GM19193 (cell line): ENCODE data around the gene SRSF2.

Source experiments
- POLR2A ChIP-seq: IDR thresholded peaks from 4 replicates; pipeline ENCODE4 v1.6.1; 2011; ENCODE audit not compliant: insufficient read depth, insufficient read length; ENCODE audit errors: extremely low read depth

SRSF2 gene

GRCh38 chr17:76747716-76748363, 10.7 kb upstream of the SRSF2 start:
- no peak for TF ChIP-seq POLR2A

DNA sequence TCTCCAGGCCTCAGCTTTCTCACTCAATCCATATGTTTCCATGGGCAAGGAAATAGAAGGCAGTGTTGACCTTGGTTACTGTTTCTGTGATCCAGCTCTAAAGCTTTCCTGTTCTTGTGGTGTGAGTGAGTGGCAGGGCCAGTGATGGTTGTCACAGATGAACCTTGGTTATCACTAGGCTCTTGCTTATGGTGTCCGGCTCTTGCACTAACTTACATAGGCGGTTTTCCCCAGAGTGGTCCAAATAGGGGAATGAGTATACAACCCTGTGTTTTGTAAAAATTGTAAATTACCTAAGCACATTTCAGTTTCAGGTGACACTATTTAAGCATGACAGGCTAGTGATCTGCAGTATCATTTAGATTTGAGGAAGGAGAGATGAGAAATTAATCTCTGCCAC, 7.6 kb upstream of the SRSF2 start:
- no peak for TF ChIP-seq POLR2A

- TF ChIP-seq POLR2A, result no peak
These were observed 5.8 kb upstream of the SRSF2 start for GRCh38 chr17:76742958-76743357.

DNA sequence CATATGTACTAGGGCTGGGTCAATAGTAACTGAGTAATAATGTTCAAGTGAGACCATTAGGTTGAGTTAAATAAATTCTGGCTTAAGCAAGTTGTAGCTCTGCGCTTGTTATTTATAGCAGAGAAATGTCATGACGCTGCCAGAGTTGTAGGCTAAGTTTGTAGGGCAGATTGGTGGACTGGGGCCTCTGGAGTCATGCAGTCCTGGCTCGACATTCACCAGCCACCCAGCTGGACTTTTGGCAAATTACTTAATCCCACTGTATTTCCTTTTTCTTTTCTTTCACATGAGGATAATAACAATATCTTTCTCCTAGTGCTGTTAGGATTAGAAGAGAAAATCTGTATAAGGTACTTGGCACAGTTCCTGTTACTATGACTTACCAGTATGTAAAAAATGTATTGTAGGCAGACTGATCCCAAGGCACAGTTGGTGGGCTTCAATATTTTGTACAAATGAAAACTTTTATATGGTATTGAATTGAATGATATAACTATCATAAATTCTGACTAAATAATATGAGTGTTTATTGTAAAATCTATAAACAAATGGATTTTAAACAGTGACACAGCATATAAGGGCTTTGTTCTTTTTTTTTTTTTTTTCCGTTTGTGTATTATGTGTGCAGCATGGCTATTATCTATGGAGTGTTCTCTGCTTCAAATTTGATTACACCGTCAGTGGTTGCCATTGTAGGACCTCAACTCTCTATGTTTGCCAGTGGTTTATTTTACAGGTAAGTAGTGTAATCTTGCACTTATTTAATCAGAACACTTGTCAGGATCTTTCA, 3.4 kb upstream of the SRSF2 start:
- no peak for TF ChIP-seq POLR2A

- TF ChIP-seq POLR2A, result no peak
These were observed 1.3 kb upstream of the SRSF2 start for GRCh38 chr17:76738468-76738850.

DNA sequence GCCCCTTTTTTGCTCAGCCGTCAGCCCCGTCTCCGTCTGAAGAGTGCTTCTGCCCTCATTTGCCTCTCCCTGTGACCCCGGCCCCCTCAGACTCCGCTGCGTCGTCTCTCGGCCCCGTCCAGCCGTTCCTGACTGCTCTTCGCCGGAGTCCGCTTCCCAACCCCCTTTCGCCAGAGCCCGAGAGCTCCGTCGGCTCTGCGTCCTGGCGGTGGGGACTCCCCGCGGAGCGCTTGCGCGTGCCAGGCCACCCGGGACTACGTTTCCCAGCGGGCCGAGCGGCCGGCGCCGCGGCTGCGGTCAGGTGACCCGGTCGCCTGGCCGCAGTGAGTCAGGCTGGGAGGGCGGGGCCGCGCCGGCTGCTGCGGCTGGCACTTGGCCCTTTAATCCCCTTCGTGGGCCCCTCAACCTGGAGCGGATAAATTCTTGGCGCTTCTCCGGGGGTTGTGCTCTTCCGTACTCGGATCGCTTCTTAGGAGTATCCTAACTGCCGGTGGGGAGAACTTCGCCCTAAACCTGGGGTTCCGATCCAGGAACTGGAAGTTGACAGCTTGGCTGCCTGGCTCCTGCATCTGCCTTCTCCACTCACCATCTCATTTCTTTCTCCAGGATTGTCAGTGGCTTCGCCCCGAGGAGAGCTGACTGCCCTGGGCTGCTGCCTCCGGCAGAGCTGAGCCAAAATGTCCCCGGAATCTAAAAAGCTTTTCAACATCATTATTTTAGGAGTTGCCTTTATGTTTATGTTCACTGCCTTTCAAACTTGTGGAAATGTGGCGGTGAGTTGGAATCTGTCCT, 741 bp upstream of the SRSF2 start, which contains the start of gene MFSD11:
Gene MFSD11, plus strand, starts transcription at position 444 of the 792 bp plus-strand sequence. Its CDS starts 234 bp downstream, at position 678.
- peak; percentile 24 for TF ChIP-seq POLR2A

DNA sequence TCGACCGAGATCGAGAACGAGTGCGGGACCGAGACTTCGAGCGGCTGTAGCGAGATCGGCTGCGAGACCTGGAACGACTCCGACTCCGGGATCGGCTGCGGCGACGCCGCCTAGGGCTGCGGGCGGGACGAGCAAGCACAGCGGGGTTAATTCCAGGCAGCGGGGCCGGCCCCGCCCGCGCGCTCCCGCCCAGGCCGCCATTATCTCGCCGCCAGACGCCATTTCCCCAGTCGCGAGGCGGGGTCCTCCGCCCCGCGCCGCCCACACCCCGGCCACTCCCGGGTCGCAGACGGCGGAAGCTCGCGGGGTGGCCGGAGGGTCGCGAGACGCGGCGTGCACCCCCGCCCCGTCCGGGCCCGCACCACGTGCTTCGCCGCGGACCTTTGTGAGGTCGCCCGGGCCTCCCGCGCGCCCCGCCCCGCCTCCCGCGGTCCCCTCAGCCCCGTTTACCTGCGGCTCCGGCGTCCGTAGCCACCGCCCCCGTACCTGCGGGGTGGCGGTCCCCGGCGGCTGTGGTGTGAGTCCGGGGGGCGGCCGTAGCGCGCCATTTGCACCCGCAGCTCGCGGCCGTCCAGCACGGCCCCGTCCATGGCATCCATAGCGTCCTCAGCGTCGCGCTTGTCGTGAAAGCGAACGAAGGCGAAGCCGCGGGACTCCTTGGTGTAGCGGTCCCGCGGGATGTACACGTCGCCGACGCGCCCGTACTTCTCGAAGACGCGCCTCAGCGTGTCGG, 616 bp downstream of the SRSF2 start:
- peak; percentile 35 for TF ChIP-seq POLR2A

DNA sequence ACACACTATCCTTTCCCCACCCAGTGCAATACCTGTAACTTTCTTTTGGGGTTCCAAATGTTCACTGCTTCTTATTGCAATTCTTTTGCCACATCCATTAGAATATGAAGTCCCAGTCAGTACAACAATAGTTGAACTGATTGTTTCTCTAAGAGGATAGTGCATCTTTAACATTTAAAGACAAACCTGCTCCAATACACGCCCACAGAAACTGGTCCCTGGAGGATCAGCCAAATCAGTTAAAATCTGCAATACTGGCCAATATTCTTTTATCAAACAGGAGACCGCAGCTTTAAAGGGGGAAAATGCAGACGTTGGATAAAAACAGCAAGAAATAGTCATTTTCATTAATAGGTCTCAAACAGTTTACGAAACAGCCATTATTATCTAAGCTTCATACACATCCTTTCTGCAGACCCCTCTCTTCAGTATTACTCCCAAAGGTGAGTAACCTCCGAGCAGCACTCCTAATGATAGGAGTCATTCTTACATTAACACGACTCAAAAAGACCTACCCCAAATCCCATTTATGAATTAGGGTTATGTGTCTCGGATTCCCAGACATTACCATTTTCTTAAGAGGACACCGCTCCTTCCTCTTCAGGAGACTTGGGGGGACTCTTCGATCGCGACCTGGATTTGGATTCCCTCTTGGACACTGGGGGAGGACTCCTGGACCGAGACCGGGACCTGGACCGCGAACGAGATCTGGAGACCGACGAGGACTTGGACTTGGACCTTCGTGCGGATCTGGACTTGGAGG, 1.4 kb downstream of the SRSF2 start:
- TF ChIP-seq POLR2A, result no peak

DNA sequence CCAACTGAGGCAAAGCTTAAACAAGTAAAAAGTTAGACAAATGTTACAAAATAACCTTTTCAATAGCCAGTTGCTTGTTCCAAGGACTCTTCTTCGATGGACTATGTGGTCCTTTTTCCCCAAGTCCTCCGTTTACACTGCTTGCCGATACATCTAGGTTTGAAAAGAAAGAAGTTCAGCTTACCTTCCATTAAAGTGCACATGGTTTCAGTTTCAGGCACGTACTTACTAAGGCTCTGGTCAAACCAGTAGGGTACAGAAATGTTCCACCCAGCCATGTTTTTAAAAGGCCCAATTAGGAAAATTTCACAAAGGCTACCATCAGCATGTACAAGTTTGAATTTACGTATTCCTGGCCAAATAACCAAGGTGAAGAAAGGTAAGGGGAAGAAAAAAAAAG, 2.1 kb downstream of the SRSF2 start:
- peak; percentile 22 for TF ChIP-seq POLR2A

GRCh38 chr17:76734080-76734840, 2.9 kb downstream of the SRSF2 start:
- TF ChIP-seq POLR2A, result no peak

DNA sequence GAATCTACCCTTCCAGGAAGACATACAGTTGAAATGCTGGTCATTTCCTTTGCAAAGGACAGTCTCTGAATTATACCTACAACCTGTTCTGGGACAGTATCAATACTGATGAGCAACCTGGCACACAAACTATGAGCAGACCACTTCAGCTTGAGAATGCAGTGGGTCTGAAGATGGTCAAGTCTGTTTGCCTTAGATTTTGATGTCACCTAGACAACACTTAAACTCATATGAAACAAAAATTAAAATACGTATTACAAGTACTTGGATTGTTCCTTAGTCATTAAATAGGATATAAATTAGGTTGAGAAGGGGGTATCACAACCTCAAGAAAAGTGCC, 3.5 kb downstream of the SRSF2 start:
- TF ChIP-seq POLR2A, result no peak

- peak; percentile 30 for TF ChIP-seq POLR2A
These were observed 4.2 kb downstream of the SRSF2 start for GRCh38 chr17:76732734-76733617.

- TF ChIP-seq POLR2A, result peak; percentile 18
These were observed 5.1 kb downstream of the SRSF2 start for GRCh38 chr17:76731800-76732733.
